ENCODE results near the gene MACC1. TPM values are rescaled to one million over a fixed set of nuclear protein-coding genes. Genes with fewer than 3 reads are reported as not detected.

MACC1 gene
- total and polyA plus RNA-seq, 12 donors, result under 0.01 to 0.82 (median 0.20) TPM; not detected in 4

- H3K27ac ChIP-seq, result no peak overlapping the region
- H3K36me3 ChIP-seq, result no peaks in the 10 kb centered on the region
- intact Hi-C loops (cut with DNase I), result no loop called here
- 86 to 91% methylated on average over 7 of the region's 7 CpGs for WGBS, 2 donors
- no peaks in the 10 kb centered on the region for H3K9me3 ChIP-seq
- H3K27me3 ChIP-seq, result no peaks in the 10 kb centered on the region
- ATAC-seq (no peak), DNase-seq (no peak)
- H3K4me3 ChIP-seq, result no peak overlapping the region
- no peak for TF ChIP-seq CTCF (IDR thresholded peaks at IDR 0.05)
- peaks cover 0 to 12% (median 0%) of the 10 kb centered on the region in 9 donors for H3K4me1 ChIP-seq
Observed at GRCh38 chr7:20238194-20238753, 21.1 kb upstream of the MACC1 start.

- ATAC-seq (no peak), DNase-seq (no peak)
- no peaks in the 10 kb centered on the region for H3K9me3 ChIP-seq
- 84 to 86% methylated on average over 2 of the region's 2 CpGs for WGBS, 2 donors
- H3K4me1 ChIP-seq, result peaks cover 0 to 12% (median 0%) of the 10 kb centered on the region in 9 donors
- H3K36me3 ChIP-seq, result no peaks in the 10 kb centered on the region
- H3K27me3 ChIP-seq, result no peaks in the 10 kb centered on the region
- no peak overlapping the region for H3K27ac ChIP-seq
- intact Hi-C loops (cut with DNase I), result no loop called here
- TF ChIP-seq CTCF (IDR thresholded peaks at IDR 0.05), result no peak
- no peak overlapping the region for H3K4me3 ChIP-seq
Observed at GRCh38 chr7:20237464-20238193, 20.4 kb upstream of the MACC1 start.

- H3K4me1 ChIP-seq, result peaks cover 0 to 12% (median 0%) of the 10 kb centered on the region in 9 donors
- intact Hi-C loops (cut with DNase I), result no loop called here
Observed at GRCh38 chr7:20236790-20237189, 19.6 kb upstream of the MACC1 start.

GRCh38 chr7:20236043-20236442 is 18.9 kb upstream of the MACC1 start:
- DNase-seq (no peak), ATAC-seq (no peak)
- Histone ChIP-seq H3K9me3 (no peaks in the 10 kb centered on the region), H3K36me3 (no peaks in the 10 kb centered on the region), H3K27ac (no peak overlapping the region), H3K4me1 (peaks cover 0 to 9% (median 0%) of the 10 kb centered on the region in 9 donors), H3K27me3 (no peaks in the 10 kb centered on the region), H3K4me3 (no peak overlapping the region)
- intact Hi-C loops (cut with DNase I), result no loop called here
- WGBS, 2 donors, result 94 to 96% methylated on average over 6 of the region's 6 CpGs
- no peak for TF ChIP-seq CTCF (IDR thresholded peaks at IDR 0.05)

More at GRCh38 chr7:20236790-20237189, 19.6 kb upstream of the MACC1 start:
- H3K36me3 ChIP-seq, result no peaks in the 10 kb centered on the region
- H3K9me3 ChIP-seq, result no peaks in the 10 kb centered on the region
- H3K27ac ChIP-seq, result no peak overlapping the region
- H3K4me3 ChIP-seq, result no peak overlapping the region
- no peaks in the 10 kb centered on the region for H3K27me3 ChIP-seq
- DNase-seq (no peak), ATAC-seq (no peak)
- no peak for TF ChIP-seq CTCF (IDR thresholded peaks at IDR 0.05)
